A549 (cell line): ENCODE results near the gene EIF4G3. TPM values are rescaled to one million over a fixed set of nuclear protein-coding genes. Genes with fewer than 3 reads are reported as not detected.

Experiments
- ATAC-seq, 2 experiments: fragments of 200-7000 bp in 1 of 2; fragments of >200 bp in 1 of 2; cut with Nextera tagmentation in 1 of 2; cut with Tn5 transposase in 1 of 2; 3 replicates each; pipeline versions ENCODE4 v1.8.0 to v1.9.1; 2018 to 2020; ENCODE audit warnings: mild to moderate bottlenecking in 1 of 2, moderate library complexity in 1 of 2
- CTCF ChIA-PET: fragments of 300-600 bp; sonication (Branson Sonifier 250); formaldehyde crosslinking; extraction: SDS; loops from one replicate; lab custom pipeline; 2021; ENCODE audit warnings: antibody characterized with exemption, inconsistent platforms; lab: Yijun Ruan, JAX
- POLR2A ChIA-PET: fragments of 350-600 bp; formaldehyde crosslinking; extraction: SDS; loops from one replicate; lab custom pipeline; 2021; ENCODE audit warnings: antibody characterized with exemption, inconsistent platforms; lab: Yijun Ruan, JAX
- DNase-seq, 2 experiments: peaks; one replicate each; pipeline versions ENCODE4 v3.0.0 to v3.0.0-alpha.2; 2011 to 2016; ENCODE audit warnings: low read depth in 1 of 2, low spot score in 1 of 2
- FAIRE-seq: peaks from 2 replicates; lab custom pipeline; 2011; peaks lifted over from hg19 to GRCh38; lab: Jason Lieb, UNC
- H3K27ac ChIP-seq, 2 experiments: fragments of >200 bp; sonication (Bioruptor Twin); formaldehyde crosslinking; 3 replicates each; pipeline ENCODE4 v1.5.1; 2016 to 2017
- H3K4me1 ChIP-seq: fragments of >200 bp; sonication (Bioruptor Twin); formaldehyde crosslinking; 3 replicates; pipeline ENCODE4 v1.6.1; 2016
- H3K4me2 ChIP-seq: fragments of >200 bp; sonication (Bioruptor Twin); formaldehyde crosslinking; 3 replicates; pipeline ENCODE4 v1.6.1; 2016
- H3K4me3 ChIP-seq: fragments of >200 bp; sonication (Bioruptor Twin); formaldehyde crosslinking; 3 replicates; pipeline ENCODE4 v1.5.1; 2016
- H3K9me3 ChIP-seq: fragments of >200 bp; sonication (Bioruptor Twin); formaldehyde crosslinking; 3 replicates; pipeline ENCODE4 v1.6.1; 2016
- BHLHE40 ChIP-seq: IDR thresholded peaks from 2 replicates; pipeline ENCODE4 v1.6.1; 2012; ENCODE audit warnings: low read depth, low read length, inconsistent platforms
- CEBPB ChIP-seq, 2 experiments: fragments of >200 bp in 1 of 2; sonication (Bioruptor Twin) in 1 of 2; formaldehyde crosslinking in 1 of 2; IDR thresholded peaks; 2 replicates each; pipeline ENCODE4 v1.6.1; 2012 to 2016
- CTCF ChIP-seq: fragments of >200 bp; sonication (Bioruptor Twin); formaldehyde crosslinking; IDR thresholded peaks from 3 replicates; pipeline ENCODE4 v1.5.1; 2016
- EHF ChIP-seq: fragments of 250-450 bp; sonication (Bioruptor Pico); IDR thresholded peaks from 2 replicates; pipeline ENCODE4 v1.5.0; 2020; ENCODE audit warnings: mild to moderate bottlenecking
- FOSL2 ChIP-seq, 2 experiments: fragments of 450-650 bp in 1 of 2; fragments of >200 bp in 1 of 2; sonication (Bioruptor Twin) in 1 of 2; formaldehyde crosslinking; IDR thresholded peaks; 2 replicates each; pipeline versions ENCODE4 v1.5.0 to v1.6.1; 2016 to 2020; ENCODE audit warnings: mild to moderate bottlenecking in 1 of 2, moderate library complexity in 1 of 2
- GATA3 ChIP-seq: IDR thresholded peaks from 2 replicates; pipeline ENCODE4 v1.6.1; 2012; ENCODE audit warnings: borderline replicate concordance
- HEYL ChIP-seq: fragments of 250-450 bp; sonication (Bioruptor Pico); IDR thresholded peaks from 2 replicates; pipeline ENCODE4 v1.8.0; 2021; ENCODE audit warnings: mild to moderate bottlenecking, moderate library complexity
- HMGXB4 ChIP-seq: fragments of 250-450 bp; sonication (Bioruptor Pico); IDR thresholded peaks from 2 replicates; pipeline ENCODE4 v1.5.0; 2021; ENCODE audit warnings: mild to moderate bottlenecking, moderate library complexity, borderline replicate concordance
- JUN ChIP-seq, 2 experiments: fragments of >200 bp; sonication (Bioruptor Twin); formaldehyde crosslinking; IDR thresholded peaks; 2 replicates in 1 of 2; 3 replicates in 1 of 2; pipeline ENCODE4 v1.6.1; 2016 to 2017
- MAZ ChIP-seq: fragments of 150-350 bp; IDR thresholded peaks from 2 replicates; pipeline ENCODE4 v1.6.1; 2014; ENCODE audit warnings: antibody characterized with exemption, low read depth, low read length, borderline replicate concordance
- NR3C1 ChIP-seq: fragments of >200 bp; sonication (Bioruptor Twin); formaldehyde crosslinking; IDR thresholded peaks from 3 replicates; pipeline ENCODE4 v1.6.1; 2017
- POLR2A ChIP-seq: IDR thresholded peaks from 2 replicates; pipeline ENCODE4 v1.6.1; 2012; ENCODE audit warnings: mild to moderate bottlenecking, low read length
- POLR2AphosphoS2 ChIP-seq: conservative IDR thresholded peaks from 2 replicates; pipeline ENCODE4 v1.6.1; 2012; ENCODE audit warnings: low read length, improper control_type of control experiment, inconsistent platforms
- RARB ChIP-seq: fragments of 250-450 bp; sonication (Bioruptor Pico); IDR thresholded peaks from 2 replicates; pipeline ENCODE4 v1.8.0; 2021; ENCODE audit warnings: mild to moderate bottlenecking, moderate library complexity
- RCOR1 ChIP-seq: fragments of 150-350 bp; IDR thresholded peaks from 2 replicates; pipeline ENCODE4 v1.6.1; 2014; ENCODE audit warnings: antibody characterized with exemption, low read length, low read depth
- TFCP2L1 ChIP-seq: fragments of 250-450 bp; sonication (Bioruptor Pico); IDR thresholded peaks from 2 replicates; pipeline ENCODE4 v1.5.0; 2021; ENCODE audit warnings: mild to moderate bottlenecking
- ZNF302 ChIP-seq: fragments of 250-450 bp; sonication (Bioruptor Pico); IDR thresholded peaks from 2 replicates; pipeline ENCODE4 v1.9.0; 2021; ENCODE audit warnings: inconsistent platforms, mild to moderate bottlenecking, moderate library complexity
- ZSCAN20 ChIP-seq: fragments of 250-450 bp; sonication (Bioruptor Pico); IDR thresholded peaks from 2 replicates; pipeline ENCODE4 v1.8.0; 2022; ENCODE audit warnings: mild to moderate bottlenecking, moderate library complexity
- WGBS: methylation state at CpG from one replicate; pipeline ENCODE4 v1.1.6; 2017; ENCODE audit errors: missing lambda C conversion rate; 5-methylcytosine and 5-hydroxymethylcytosine counted together
- polyA plus RNA-seq, 4 experiments: library from polyadenylated mRNA; depleted of rRNA in 3 of 4; stranded (reverse); fragments of >200 nt; fragmentation: RNase III in 1 of 4; extraction: RNeasy Plus Mini Kit Qiagen cat#74134 plus additional on column Dnase treatment in 1 of 4; gene quantifications; 2 replicates in 3 of 4; 3 replicates in 1 of 4; pipeline ENCODE4 v1.2.3, GENCODE V29; 2011 to 2017
- TF ChIP-seq, protein P1 (sequence below): IDR thresholded peaks from 2 replicates; pipeline ENCODE4 v1.6.1; 2012
- TF ChIP-seq, protein P2 (sequence below): IDR thresholded peaks from 2 replicates; pipeline ENCODE4 v1.6.1; 2012; ENCODE audit warnings: low read depth, borderline replicate concordance
- TF ChIP-seq, protein P3 (sequence below): fragments of 200-600 bp; sonication (generic); IDR thresholded peaks from 2 replicates; pipeline ENCODE4 v1.6.1; 2016; ENCODE audit warnings: antibody characterized with exemption, mild to moderate bottlenecking, moderate library complexity
- TF ChIP-seq, protein P4 (sequence below): IDR thresholded peaks from 2 replicates; pipeline ENCODE4 v1.6.1; 2012

The EIF4G3 gene
- polyA plus RNA-seq, 2 of the 4 experiments (the other 2 are of a cell fraction): 25.0 to 51.3 TPM

GRCh38 chr1:21089299-21089698 is 87.4 kb downstream of the EIF4G3 start (continued):
- TF ChIP-seq CTCF: no peak
- no peak for TF ChIP-seq HMGXB4 (CRISPR knock-in tag)
- TF ChIP-seq NR3C1: no peak
- TF ChIP-seq, all 56 proteins: peak for 0

DNA sequence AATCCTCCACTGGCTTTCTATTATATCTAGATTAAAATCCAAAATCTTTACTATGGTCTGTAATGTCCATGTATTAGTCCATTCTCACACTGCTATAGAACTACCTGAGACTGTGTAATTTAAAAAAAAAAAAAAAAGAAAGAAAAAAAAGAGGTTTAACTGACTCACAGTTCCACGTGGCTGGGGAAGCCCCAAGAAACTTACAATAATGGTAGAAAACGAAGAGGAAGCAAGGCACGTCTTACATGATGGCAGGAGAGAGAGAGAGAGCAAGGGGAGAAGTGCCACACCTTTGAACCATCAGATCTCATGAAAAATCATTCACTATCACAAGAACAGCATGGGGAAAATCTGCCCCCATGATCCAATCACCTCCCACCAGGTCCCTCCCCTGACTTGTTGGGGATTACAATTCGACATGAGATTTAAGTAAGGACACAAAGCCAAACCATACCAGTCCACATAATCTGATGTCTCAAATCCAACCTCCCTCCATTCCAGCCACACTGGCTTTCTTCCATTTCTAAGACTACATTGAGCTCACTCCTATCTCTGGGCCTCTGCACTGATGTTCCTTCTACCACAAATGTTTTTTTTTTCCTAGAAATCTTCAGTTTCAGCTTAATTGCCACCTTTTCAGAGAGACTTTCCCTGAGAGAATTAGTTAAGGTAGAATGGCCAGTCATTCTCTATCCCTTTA is 92.4 kb downstream of the EIF4G3 start:
- ATAC-seq: no peak
- FAIRE-seq: no peak
- ChIA-PET CTCF (no interaction called here), POLR2A (no interaction called here)
- H3K4me3 ChIP-seq: no peak overlapping the region
- peaks cover 22% of the 10 kb centered on the region for H3K4me1 ChIP-seq
- no peaks in the 10 kb centered on the region for H3K9me3 ChIP-seq
- no peak for TF ChIP-seq BHLHE40
- no peak for TF ChIP-seq POLR2A
- TF ChIP-seq, protein P1, sequence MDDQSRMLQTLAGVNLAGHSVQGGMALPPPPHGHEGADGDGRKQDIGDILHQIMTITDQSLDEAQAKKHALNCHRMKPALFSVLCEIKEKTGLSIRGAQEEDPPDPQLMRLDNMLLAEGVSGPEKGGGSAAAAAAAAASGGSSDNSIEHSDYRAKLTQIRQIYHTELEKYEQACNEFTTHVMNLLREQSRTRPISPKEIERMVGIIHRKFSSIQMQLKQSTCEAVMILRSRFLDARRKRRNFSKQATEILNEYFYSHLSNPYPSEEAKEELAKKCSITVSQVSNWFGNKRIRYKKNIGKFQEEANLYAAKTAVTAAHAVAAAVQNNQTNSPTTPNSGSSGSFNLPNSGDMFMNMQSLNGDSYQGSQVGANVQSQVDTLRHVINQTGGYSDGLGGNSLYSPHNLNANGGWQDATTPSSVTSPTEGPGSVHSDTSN: no peak
- TF ChIP-seq, protein P2, sequence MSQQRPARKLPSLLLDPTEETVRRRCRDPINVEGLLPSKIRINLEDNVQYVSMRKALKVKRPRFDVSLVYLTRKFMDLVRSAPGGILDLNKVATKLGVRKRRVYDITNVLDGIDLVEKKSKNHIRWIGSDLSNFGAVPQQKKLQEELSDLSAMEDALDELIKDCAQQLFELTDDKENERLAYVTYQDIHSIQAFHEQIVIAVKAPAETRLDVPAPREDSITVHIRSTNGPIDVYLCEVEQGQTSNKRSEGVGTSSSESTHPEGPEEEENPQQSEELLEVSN: no peak
- TF ChIP-seq JUN (IDR thresholded peaks at IDR 0.05): no peak
- no peak for TF ChIP-seq RCOR1
- TF ChIP-seq, protein P3, sequence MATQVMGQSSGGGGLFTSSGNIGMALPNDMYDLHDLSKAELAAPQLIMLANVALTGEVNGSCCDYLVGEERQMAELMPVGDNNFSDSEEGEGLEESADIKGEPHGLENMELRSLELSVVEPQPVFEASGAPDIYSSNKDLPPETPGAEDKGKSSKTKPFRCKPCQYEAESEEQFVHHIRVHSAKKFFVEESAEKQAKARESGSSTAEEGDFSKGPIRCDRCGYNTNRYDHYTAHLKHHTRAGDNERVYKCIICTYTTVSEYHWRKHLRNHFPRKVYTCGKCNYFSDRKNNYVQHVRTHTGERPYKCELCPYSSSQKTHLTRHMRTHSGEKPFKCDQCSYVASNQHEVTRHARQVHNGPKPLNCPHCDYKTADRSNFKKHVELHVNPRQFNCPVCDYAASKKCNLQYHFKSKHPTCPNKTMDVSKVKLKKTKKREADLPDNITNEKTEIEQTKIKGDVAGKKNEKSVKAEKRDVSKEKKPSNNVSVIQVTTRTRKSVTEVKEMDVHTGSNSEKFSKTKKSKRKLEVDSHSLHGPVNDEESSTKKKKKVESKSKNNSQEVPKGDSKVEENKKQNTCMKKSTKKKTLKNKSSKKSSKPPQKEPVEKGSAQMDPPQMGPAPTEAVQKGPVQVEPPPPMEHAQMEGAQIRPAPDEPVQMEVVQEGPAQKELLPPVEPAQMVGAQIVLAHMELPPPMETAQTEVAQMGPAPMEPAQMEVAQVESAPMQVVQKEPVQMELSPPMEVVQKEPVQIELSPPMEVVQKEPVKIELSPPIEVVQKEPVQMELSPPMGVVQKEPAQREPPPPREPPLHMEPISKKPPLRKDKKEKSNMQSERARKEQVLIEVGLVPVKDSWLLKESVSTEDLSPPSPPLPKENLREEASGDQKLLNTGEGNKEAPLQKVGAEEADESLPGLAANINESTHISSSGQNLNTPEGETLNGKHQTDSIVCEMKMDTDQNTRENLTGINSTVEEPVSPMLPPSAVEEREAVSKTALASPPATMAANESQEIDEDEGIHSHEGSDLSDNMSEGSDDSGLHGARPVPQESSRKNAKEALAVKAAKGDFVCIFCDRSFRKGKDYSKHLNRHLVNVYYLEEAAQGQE: no peak
- TF ChIP-seq EHF (CRISPR knock-in tag): no peak
- no peak for TF ChIP-seq MAZ
- TF ChIP-seq POLR2AphosphoS2: no peak
- no peak for TF ChIP-seq FOSL2 (IDR thresholded peaks at IDR 0.05)
- TF ChIP-seq FOSL2 (CRISPR knock-in tag; IDR thresholded peaks at IDR 0.05): no peak
- TF ChIP-seq ZSCAN20 (CRISPR knock-in tag): no peak
- TF ChIP-seq HEYL (CRISPR knock-in tag): no peak
- TF ChIP-seq TFCP2L1: no peak
- TF ChIP-seq GATA3: no peak
- TF ChIP-seq, protein P4, sequence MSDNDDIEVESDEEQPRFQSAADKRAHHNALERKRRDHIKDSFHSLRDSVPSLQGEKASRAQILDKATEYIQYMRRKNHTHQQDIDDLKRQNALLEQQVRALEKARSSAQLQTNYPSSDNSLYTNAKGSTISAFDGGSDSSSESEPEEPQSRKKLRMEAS: no peak
- TF ChIP-seq RARB (CRISPR knock-in tag): no peak
- TF ChIP-seq ZNF302 (CRISPR knock-in tag): no peak
- no peak for TF ChIP-seq CEBPB (IDR thresholded peaks at IDR 0.05)
- H3K4me2 ChIP-seq: no peak overlapping the region
- no peak for DNase-seq
- no peak overlapping the region for H3K27ac ChIP-seq
- WGBS: 59% methylated on average over 4 of the region's 4 CpGs
